Measurements from ENCODE around the gene FOXL1. TPM values are rescaled to one million over a fixed set of nuclear protein-coding genes. Genes with fewer than 3 reads are reported as not detected.

The FOXL1 gene
- total RNA-seq, 4 donors from 2014 or later: 0.45 to 1.9 (median 1.1) TPM

DNA sequence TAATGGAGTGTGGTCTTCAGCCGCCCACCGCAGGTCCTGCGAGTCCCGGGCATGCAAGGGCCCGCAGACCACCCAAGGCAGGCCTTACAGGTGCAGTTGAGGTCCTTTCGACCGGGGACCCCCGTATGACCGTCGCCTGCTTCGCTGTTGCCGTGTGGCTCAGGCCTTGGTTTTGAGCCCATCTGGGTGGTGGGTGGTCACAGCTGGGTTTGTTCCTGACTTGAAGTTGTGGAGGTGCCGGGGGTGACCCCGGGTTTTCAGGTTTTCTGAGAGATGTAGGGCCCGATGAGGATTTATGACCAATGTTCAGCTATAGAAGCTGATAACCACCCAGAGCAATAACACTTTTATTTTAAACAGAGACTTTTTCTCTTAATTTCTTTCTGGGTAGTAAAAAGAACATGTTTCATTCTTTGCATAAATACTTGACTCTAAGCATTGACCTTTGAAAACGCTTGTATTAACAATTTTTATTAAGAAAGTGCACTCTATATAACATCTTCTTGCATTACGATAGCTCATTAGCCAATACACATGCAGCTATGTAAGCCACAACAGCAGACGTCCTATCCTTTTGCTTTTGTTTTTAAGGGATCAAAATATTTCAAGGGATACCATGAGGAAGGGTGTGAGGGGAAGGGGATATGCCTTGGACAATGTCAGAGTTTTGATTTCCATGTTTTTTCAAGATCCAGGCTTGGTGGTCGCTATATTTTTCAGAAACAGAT is 1.9 kb downstream of the FOXL1 start:
- H3K27me3 ChIP-seq: peaks cover 3% of the 10 kb centered on the region
- TF ChIP-seq POLR2A (IDR thresholded peaks at IDR 0.05): no peak
- TF ChIP-seq, protein P1, sequence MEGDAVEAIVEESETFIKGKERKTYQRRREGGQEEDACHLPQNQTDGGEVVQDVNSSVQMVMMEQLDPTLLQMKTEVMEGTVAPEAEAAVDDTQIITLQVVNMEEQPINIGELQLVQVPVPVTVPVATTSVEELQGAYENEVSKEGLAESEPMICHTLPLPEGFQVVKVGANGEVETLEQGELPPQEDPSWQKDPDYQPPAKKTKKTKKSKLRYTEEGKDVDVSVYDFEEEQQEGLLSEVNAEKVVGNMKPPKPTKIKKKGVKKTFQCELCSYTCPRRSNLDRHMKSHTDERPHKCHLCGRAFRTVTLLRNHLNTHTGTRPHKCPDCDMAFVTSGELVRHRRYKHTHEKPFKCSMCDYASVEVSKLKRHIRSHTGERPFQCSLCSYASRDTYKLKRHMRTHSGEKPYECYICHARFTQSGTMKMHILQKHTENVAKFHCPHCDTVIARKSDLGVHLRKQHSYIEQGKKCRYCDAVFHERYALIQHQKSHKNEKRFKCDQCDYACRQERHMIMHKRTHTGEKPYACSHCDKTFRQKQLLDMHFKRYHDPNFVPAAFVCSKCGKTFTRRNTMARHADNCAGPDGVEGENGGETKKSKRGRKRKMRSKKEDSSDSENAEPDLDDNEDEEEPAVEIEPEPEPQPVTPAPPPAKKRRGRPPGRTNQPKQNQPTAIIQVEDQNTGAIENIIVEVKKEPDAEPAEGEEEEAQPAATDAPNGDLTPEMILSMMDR (IDR thresholded peaks at IDR 0.05): no peak
- no peak overlapping the region for H3K4me3 ChIP-seq (replicated peaks in 1 of 3)
- DNase-seq: no peak
- peaks cover 0 to 4% of the 10 kb centered on the region in 2 donors for H3K4me1 ChIP-seq
- H3K36me3 ChIP-seq: no peaks in the 10 kb centered on the region
- H3K27ac ChIP-seq: no peak overlapping the region
- H3K9me3 ChIP-seq: no peaks in the 10 kb centered on the region
- WGBS, 2 donors: 41 to 58% methylated on average over 14 to 19 of the region's 19 CpGs
- intact Hi-C loops (cut with DNase I): no loop called here

DNA sequence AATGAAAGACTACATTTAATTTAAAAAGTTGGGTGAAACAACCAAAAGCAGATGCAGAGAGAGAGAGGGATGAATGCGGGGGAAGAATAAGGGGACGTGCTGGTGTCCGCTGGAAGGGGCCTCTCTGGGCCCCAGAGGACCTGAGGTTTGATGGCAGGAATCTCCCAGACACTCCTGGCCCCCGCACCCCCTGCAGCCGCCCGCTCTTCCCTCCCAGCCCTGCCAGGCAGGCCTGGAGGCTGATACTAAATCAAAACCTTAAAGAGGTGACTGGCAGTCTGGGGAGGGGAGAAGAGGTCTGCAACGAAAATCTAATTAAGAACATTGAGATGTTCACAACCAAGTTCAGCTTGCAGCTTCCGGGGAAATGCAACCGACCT is 2.4 kb downstream of the FOXL1 start:
- H3K4me1 ChIP-seq: peaks cover 0 to 4% of the 10 kb centered on the region in 2 donors
- no peak for TF ChIP-seq POLR2A (IDR thresholded peaks at IDR 0.05)
- TF ChIP-seq, protein P1 (IDR thresholded peaks at IDR 0.05): no peak
- WGBS, 2 donors: 65 to 69% methylated on average over 9 of the region's 9 CpGs
- H3K9me3 ChIP-seq: no peaks in the 10 kb centered on the region
- H3K27me3 ChIP-seq: peaks cover 3% of the 10 kb centered on the region
- no peak for DNase-seq
- H3K27ac ChIP-seq: no peak overlapping the region
- intact Hi-C loops (cut with DNase I): no loop called here
- H3K36me3 ChIP-seq: no peaks in the 10 kb centered on the region
- no peak overlapping the region for H3K4me3 ChIP-seq (replicated peaks in 1 of 3)

DNA sequence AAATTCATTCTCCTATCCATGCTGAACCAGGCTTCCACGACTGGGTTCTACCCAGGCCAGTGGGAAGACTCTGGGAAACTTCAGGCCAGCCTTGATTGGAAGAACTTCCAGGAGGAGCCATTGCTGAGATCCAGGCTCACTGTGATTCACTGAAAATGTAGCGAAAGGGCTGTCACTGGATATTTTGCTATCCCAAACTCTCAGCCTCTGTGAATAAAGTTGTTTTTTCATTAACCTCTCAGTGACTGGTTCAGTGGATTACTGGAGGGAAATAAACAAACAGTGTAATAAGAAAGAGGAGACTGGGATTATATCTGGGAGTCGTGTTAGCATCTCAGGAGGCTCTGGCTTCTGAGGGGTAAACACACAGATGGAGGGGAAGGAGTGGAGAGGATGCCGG is 3.1 kb downstream of the FOXL1 start:
- Histone ChIP-seq H3K36me3 (no peaks in the 10 kb centered on the region), H3K4me3 (replicated peaks in 1 of 3) (no peak overlapping the region), H3K27me3 (peaks cover 3% of the 10 kb centered on the region), H3K4me1 (peaks cover 0 to 4% of the 10 kb centered on the region in 2 donors), H3K9me3 (no peaks in the 10 kb centered on the region), H3K27ac (no peak overlapping the region)
- 46 to 56% methylated on average over 4 of the region's 4 CpGs for WGBS, 2 donors
- intact Hi-C loops (cut with DNase I): no loop called here
- TF ChIP-seq, protein P1 (IDR thresholded peaks at IDR 0.05): no peak
- TF ChIP-seq POLR2A (IDR thresholded peaks at IDR 0.05): no peak
- no peak for DNase-seq

DNA sequence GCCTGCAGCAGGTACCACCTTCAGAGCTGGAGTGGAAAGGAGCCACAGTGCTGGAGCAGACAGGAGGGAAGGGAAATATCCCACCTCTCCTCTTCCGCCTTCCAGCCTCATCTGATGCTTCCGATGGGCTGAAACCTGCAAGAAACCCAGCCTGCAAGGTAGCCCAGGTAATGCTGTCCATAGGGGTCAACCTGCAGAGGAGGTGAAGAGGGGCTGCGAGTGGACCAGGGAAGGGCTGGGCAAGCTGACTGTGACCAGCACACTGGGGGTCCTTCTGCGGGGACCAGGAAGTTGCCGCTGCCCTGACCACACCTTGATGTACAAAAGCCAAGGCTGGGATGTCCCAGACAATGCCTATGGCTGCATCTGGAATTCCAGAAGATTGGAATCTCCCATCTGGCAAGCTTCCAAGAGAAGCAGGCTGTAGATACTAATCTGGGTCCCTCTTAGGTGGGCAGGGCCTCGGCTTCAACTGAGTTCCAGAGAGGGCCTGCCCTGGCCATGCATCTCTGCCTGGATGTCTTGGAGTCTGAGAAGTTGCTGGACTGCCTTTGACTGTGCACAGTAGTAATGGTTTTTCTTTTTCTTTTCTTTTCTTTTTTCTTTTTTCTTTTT is 5.8 kb downstream of the FOXL1 start:
- TF ChIP-seq POLR2A (IDR thresholded peaks at IDR 0.05): no peak
- TF ChIP-seq, protein P1 (IDR thresholded peaks at IDR 0.05): no peak
- DNase-seq: no peak
- WGBS, 2 donors: 80 to 82% methylated on average over 6 of the region's 6 CpGs
- Histone ChIP-seq H3K27ac (no peak overlapping the region), H3K4me1 (no peaks in the 10 kb centered on the region), H3K27me3 (no peaks in the 10 kb centered on the region), H3K4me3 (replicated peaks in 1 of 3) (no peak overlapping the region), H3K36me3 (no peaks in the 10 kb centered on the region), H3K9me3 (no peaks in the 10 kb centered on the region)
- intact Hi-C loops (cut with DNase I): no loop called here
